ENCODE data around the gene PRDM16. TPM values are rescaled to one million over a fixed set of nuclear protein-coding genes. Genes with fewer than 3 reads are reported as not detected.
A peak's percentile ranks its signal among the peaks of the same experiment; 100 is the strongest.

The PRDM16 gene
- total and polyA plus RNA-seq, 2 of the 13 experiments (the other 11 are each of a cell fraction or from before 2014, with no cell fraction given), result 0.15 to 0.81 TPM

GRCh38 chr1:3338725-3339070, 269.7 kb downstream of the PRDM16 start (continued):
- peak; percentile 29; the same call in 1 of the 2 replicates for TF ChIP-seq BRD4 (CRISPR knock-in tag; IDR thresholded peaks at IDR 0.05)
- 0 out of 2 replicates have a peak, but pooled peaks have one; percentile 25 for TF ChIP-seq ZNF280B (CRISPR knock-in tag; IDR thresholded peaks at IDR 0.05; ENCODE audit: borderline replicate concordance)
- TF ChIP-seq REL (CRISPR knock-in tag; conservative IDR thresholded peaks at IDR 0.05), result no peak
- peak; percentile 41 for TF ChIP-seq SALL1 (CRISPR knock-in tag; IDR thresholded peaks at IDR 0.05)
- no peak for TF ChIP-seq ZEB1 (IDR thresholded peaks at IDR 0.05; ENCODE audit: insufficient replicate concordance, low read depth)
- peak; percentile 96 for TF ChIP-seq ZNF687 (CRISPR knock-in tag; IDR thresholded peaks at IDR 0.05)
- TF ChIP-seq HIC2 (CRISPR knock-in tag; IDR thresholded peaks at IDR 0.05; ENCODE audit: low read depth), result 0 out of 2 replicates have a peak, but pooled peaks have one; percentile 54
- no peak for TF ChIP-seq FIP1L1 (IDR thresholded peaks at IDR 0.05; ENCODE audit: borderline replicate concordance, insufficient read depth, low read depth, low read length)
- peak; percentile 77 for TF ChIP-seq ZFX (CRISPR knock-in tag; IDR thresholded peaks at IDR 0.05; ENCODE audit: low read depth)
- no peak for TF ChIP-seq CENPBD1 (CRISPR knock-in tag; IDR thresholded peaks at IDR 0.05; ENCODE audit: borderline replicate concordance, low read depth)
- TF ChIP-seq LBX2 (CRISPR knock-in tag; IDR thresholded peaks at IDR 0.05; ENCODE audit: borderline replicate concordance), result 0 out of 2 replicates have a peak, but pooled peaks have one; percentile 8
- TF ChIP-seq ZSCAN22 (CRISPR knock-in tag; IDR thresholded peaks at IDR 0.05), result peak; percentile 74; the same call in 1 of the 2 replicates
